ENCODE measurements around the gene SNRPA.

DNA sequence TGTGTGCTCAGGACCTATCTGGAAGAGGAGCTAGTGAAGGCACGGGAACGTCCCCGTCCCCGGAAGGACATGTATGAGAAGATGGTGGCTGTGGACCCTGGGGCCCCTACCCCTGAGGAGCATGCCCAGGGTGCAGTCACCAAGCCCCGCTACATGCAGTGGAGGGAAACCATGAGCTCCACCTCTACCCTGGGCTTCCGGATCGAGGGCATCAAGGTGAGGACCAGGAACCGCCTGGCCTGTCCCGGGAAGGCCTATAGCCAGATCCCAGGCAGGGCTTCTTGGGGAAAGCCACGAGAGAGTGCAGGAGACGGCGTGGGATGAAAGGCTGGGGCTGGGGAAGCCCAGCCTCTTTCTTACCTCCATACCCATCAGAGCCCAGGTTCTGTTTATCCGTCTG is 17.9 kb upstream of the SNRPA start:
- TF ChIP-seq, protein P1, sequence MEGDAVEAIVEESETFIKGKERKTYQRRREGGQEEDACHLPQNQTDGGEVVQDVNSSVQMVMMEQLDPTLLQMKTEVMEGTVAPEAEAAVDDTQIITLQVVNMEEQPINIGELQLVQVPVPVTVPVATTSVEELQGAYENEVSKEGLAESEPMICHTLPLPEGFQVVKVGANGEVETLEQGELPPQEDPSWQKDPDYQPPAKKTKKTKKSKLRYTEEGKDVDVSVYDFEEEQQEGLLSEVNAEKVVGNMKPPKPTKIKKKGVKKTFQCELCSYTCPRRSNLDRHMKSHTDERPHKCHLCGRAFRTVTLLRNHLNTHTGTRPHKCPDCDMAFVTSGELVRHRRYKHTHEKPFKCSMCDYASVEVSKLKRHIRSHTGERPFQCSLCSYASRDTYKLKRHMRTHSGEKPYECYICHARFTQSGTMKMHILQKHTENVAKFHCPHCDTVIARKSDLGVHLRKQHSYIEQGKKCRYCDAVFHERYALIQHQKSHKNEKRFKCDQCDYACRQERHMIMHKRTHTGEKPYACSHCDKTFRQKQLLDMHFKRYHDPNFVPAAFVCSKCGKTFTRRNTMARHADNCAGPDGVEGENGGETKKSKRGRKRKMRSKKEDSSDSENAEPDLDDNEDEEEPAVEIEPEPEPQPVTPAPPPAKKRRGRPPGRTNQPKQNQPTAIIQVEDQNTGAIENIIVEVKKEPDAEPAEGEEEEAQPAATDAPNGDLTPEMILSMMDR (optimal IDR thresholded peaks at IDR 0.05 in 1 of 3, IDR thresholded peaks at IDR 0.05 in 1 of 3, conservative IDR thresholded peaks at IDR 0.05 in 1 of 3; ENCODE audit: extremely low read depth in 1 of 3, insufficient read depth in 2 of 3, low read length in 3 of 3), result no peak
- TF ChIP-seq EZH2 (IDR thresholded peaks at IDR 0.05; ENCODE audit: low read length), result no peak

Measured in keratinocyte (primary cell).